HCEC 1CT (cell line): Measurements from ENCODE around the gene SRPX2.
"Not testable (repeated sequence)": the region's sequence is repeated elsewhere in the genome, so short reads cannot be mapped to it uniquely, and the experiment has no call there.

Source experiments
- DNase-seq: peaks from one replicate; pipeline ENCODE4 v3.0.0-alpha.2; 2017

The SRPX2 gene

DNA sequence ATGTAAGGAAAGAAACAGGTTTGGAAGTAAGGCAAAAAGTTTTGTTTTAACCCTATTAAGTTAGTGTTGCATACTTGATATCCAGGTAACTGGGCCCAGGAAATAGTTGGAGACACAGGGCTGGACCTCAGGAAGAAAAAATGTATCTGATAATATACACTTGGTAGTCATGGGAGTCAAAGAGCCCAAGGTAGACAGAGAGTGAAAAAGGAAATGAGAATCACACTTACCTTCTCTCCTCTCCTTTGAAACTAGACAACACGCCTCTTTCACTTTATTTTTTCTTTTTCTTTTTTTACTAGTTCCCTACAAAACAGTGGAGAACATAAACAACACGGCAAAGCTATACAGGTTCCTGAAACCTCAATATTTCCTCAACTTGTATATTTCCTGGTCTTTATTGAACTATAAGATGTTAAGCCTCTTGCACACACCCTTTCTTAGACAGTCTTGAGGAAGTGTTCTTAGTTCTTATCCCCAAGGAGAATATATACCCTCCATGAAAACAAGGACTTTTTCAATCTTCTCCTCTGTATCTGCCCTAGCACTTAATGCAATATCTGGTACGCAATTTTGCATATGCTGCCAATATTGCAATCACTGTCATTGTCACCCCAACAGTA lies 60.7 kb downstream of the SRPX2 start:
- DNase-seq, result no peak

- DNase-seq, result no peak
Measured at GRCh38 chrX:100710816-100711215, 66.8 kb downstream of the SRPX2 start.

GRCh38 chrX:100717363-100717762 lies 73.4 kb downstream of the SRPX2 start:
- no peak for DNase-seq

- no peak for DNase-seq
Measured at GRCh38 chrX:100719139-100719538, 75.1 kb downstream of the SRPX2 start.

GRCh38 chrX:100720301-100720700 lies 76.3 kb downstream of the SRPX2 start:
- no peak for DNase-seq

- no peak for DNase-seq
Measured at GRCh38 chrX:100721328-100721727, 77.3 kb downstream of the SRPX2 start.

DNA sequence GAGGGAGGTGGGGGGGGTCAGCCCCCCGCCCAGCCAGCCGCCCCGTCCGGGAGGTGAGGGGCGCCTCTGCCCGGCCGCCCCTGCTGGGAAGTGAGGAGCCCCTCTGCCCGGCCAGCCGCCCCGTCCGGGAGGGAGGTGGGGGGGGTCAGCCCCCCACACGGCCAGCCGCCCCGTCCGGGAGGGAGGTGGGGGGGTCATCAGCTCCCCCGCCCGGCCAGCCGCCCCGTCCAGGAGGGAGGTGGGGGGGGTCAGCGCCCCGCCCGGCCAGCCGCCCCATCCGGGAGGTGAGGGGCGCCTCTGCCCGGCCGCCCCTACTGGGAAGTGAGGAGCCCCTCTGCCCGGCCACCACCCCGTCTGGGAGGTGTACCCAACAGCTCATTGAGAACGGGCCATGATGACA lies 80.0 kb downstream of the SRPX2 start:
- DNase-seq, result not testable (repeated sequence)
